HG03354 (cell line): Measurements from ENCODE around the gene PRPF18.

ENCODE experiments used
- ATAC-seq: cut with Tn5 transposase; IDR thresholded peaks from one replicate; pipeline ENCODE4 v1.9.1; 2021; ENCODE audit warnings: mild to moderate bottlenecking; ENCODE audit not compliant: unreplicated experiment, poor library complexity, severe bottlenecking

The PRPF18 gene

GRCh38 chr10:13660551-13660920 lies 73.8 kb downstream of the PRPF18 start:
- no peak for ATAC-seq

DNA sequence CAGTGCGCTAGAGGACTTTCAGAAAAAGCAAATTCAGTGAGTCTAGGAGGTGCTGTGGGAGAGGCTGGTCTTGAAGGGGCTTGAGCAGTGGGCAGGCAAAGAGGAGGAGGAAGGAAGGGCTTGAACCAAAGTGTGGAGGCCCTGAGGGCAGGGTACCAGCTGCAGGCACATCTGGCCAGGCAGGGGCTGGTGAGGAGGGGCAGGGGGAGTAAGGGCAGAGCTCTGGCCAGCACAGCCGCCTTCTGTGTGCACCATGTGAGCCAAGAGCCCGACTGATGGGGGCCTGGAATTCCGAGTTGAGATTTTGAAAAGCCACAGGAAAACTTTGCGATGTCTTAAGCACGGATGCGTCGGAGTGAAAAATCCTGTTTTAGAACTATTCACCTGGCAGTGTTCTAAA lies 74.5 kb downstream of the PRPF18 start:
- ATAC-seq = no peak

DNA sequence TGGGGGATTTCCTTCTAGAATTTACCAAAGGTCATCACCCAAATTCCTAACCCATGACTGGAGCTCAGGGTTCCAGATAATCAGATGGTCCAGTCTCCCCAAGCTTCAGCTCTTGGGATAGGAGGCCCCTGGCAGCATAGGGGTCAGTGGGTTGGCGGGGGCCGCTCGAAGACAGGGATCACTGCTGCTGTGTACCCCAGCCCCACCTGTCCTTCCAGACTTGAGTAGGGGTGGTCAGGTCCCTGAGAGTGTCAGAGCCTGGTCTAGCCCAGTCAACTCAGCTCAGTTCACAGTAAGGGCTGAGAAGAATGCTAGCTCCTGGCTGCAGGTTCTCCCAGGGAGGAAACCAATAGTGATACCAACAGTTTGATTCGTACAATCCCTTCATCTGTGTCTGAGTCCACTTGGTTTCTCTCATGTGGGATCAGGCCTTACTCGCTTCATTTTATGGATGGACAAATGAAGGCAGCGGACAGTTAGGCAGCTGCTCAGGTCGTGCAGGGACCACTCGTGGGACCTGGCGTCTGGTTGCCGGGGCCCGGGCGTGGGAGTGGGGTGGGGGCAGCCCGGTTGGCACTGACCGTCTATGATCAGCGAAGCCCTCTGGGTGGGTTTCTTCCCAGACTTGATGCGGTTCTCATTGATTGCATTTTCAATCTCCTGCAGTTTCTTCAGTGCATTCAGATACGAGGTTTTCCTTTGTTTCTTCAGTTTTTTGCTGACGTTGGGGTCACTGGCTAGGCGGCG lies 78.9 kb downstream of the PRPF18 start:
- ATAC-seq = no peak

- no peak for ATAC-seq
Observed at GRCh38 chr10:13668126-13668525, 81.4 kb downstream of the PRPF18 start.

DNA sequence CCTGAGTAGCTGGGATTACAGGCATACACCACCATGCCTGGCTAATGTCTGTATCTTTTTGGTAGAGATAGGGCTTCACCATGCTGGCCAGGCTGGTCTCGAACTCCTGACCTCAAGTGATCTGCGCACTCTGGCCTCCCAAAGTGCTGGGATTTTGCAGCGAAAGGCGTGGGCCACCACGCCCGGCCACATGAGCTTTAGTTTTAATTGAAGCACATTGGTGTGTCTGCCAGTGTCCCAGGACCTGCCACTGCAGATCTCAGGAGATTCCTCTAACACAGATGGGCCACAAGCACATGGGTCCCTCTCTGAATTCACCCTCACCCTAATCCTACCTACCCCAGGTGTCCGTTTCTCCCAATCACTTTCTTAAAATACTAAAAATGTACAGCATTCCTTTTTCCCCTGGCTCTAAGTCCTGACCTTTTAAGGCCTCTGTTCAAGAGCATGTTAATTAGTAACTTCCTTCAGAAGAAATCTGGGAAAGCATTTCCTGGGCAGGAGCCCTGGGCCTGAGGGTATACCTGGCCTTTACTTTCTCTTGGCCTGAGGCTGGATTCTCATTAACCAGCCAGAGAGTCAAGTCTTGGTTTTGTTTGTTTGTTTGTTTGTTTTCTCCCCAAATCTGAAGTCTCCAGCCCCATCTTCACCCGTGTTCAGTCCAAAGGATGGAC lies 82.6 kb downstream of the PRPF18 start:
- ATAC-seq = no peak

GRCh38 chr10:13669901-13670300 lies 83.1 kb downstream of the PRPF18 start:
- ATAC-seq = no peak

- ATAC-seq = no peak
Observed at GRCh38 chr10:13670311-13670710, 83.5 kb downstream of the PRPF18 start.

DNA sequence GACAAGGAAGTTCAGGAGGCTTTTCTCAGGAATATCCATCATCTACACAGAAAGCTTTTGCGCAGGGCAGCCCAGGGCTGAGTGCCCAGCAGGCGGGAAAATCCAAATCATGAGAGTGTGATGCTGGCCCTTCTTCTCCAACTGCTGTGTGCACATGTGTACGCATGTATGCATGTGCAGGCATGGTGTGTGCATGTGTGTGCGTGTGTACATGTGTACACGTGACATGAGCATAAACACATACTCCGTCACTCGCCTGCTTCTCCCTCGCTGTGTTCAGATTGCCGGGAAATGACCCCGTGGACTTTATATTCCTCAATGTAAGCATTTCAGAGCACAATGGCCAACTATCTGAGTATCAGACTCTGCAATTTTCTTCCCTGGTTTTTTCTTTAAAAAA lies 85.1 kb downstream of the PRPF18 start:
- ATAC-seq = no peak

DNA sequence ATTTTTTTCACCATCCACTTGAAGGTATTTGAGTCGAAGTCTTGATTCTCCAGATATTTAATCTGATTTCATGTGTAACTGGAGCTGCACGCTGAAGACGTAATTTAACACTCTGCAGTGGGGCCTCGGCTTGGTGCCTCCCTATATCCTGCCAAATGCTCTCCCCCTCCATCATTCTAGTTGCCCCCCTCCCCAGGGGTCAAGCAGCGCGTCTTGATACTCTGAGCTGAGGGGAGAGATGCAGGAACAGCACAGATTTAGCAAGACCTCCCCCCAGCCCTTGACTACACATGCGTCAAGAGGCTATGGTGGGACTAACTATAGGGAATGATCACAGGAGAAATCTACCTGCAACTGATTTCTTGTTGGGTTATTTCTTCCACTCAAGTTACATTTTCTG lies 85.8 kb downstream of the PRPF18 start:
- ATAC-seq = no peak

DNA sequence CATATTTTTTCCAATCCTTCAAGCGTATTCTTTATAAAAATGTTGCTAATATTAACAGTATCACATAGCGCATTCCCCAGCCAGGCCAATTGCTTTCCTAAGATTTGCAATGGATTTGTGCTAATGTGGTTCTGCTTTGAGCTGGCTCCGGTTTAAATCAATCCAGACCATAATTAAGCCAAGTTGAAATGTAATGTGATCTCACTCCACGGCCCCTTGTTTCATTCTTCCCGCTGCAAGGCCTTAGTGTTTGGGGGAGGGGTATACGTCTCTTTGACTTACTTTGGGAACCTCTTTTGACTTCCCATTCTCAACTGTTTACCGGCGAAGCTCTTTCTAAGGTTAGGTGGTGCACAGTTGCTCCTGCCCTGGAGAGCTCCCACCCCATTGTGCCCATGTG lies 86.4 kb downstream of the PRPF18 start:
- no peak for ATAC-seq

- no peak for ATAC-seq
Observed at GRCh38 chr10:13674645-13675588, 88.2 kb downstream of the PRPF18 start.

- ATAC-seq = no peak
Observed at GRCh38 chr10:13678101-13678843, 91.5 kb downstream of the PRPF18 start.
